Measurements from ENCODE around the gene KCNQ2.

- TF ChIP-seq NFYB (IDR thresholded peaks at IDR 0.05; ENCODE audit: insufficient read depth, low read depth, low read length), result no peak
- no peak for TF ChIP-seq CTCF (IDR thresholded peaks at IDR 0.05 in 2 of 3, conservative IDR thresholded peaks at IDR 0.05 in 1 of 3; ENCODE audit: control insufficient read depth in 2 of 3, extremely low read depth in 1 of 3, insufficient read depth in 1 of 3, low read depth in 3 of 3, low read length in 3 of 3)
- TF ChIP-seq SRF (IDR thresholded peaks at IDR 0.05; ENCODE audit: low read depth in 2 of 2, low read length in 2 of 2), result no peak
- no peak for TF ChIP-seq POLR2A (IDR thresholded peaks at IDR 0.05; ENCODE audit: low read depth, low read length)
- TF ChIP-seq CREM (IDR thresholded peaks at IDR 0.05; ENCODE audit: low read depth), result no peak
- TF ChIP-seq ZNF384 (IDR thresholded peaks at IDR 0.05; ENCODE audit: borderline replicate concordance, low read depth, low read length), result no peak
- no peak for TF ChIP-seq CBFB (IDR thresholded peaks at IDR 0.05; ENCODE audit: low read depth)
- no peak for TF ChIP-seq REST (IDR thresholded peaks at IDR 0.05; ENCODE audit: low read depth, low read length)
- no peak for TF ChIP-seq NFIC (IDR thresholded peaks at IDR 0.05; ENCODE audit: low read depth, low read length)
Measured at GRCh38 chr20:63373996-63374395, 98.5 kb downstream of the KCNQ2 start.
